CD4-positive, alpha-beta T cell (primary cell): ENCODE measurements around the gene ATP6V1G3. TPM values are rescaled to one million over a fixed set of nuclear protein-coding genes. Genes with fewer than 3 reads are reported as not detected.

ENCODE experiments used
- ATAC-seq: fragments of 200-7000 bp; cut with Tn5 transposase; one replicate; pipeline ENCODE4 v1.10.0; 2022; ENCODE audit warnings: mild to moderate bottlenecking; ENCODE audit not compliant: poor library complexity
- CTCF ChIA-PET: fragments of 350-600 bp; sonication (Branson Sonifier 250); formaldehyde crosslinking; loops from one replicate; lab custom pipeline; 2021; ENCODE audit warnings: antibody characterized with exemption, inconsistent platforms; lab: Charles Lee
- POLR2A ChIA-PET: fragments of 350-600 bp; sonication (Branson Sonifier 250); formaldehyde crosslinking; loops from one replicate; lab custom pipeline; 2021; ENCODE audit warnings: antibody characterized with exemption, inconsistent platforms; lab: Charles Lee
- DNase-seq, 14 experiments: peaks; one replicate each; pipeline ENCODE4 v3.0.0-alpha.2; 2013 to 2020; ENCODE audit warnings: mixed read lengths in 2 of 14
- H3K27ac ChIP-seq, 2 donors: one replicate each; pipeline versions ENCODE4 v1.5.1 to v1.7.0; 2013; ENCODE audit warnings: low read length in 2 of 2, low read depth in 1 of 2, mild to moderate bottlenecking in 1 of 2
- H3K27me3 ChIP-seq, 2 experiments: 1 replicate in 1 of 2; 2 replicates in 1 of 2; pipeline versions ENCODE4 v1.6.1 to v1.7.0; 2013; ENCODE audit warnings: low read length in 2 of 2, control low read depth in 1 of 2, mild to moderate bottlenecking in 1 of 2, moderate library complexity in 1 of 2; ENCODE audit not compliant: insufficient read depth in 2 of 2, control insufficient read depth in 1 of 2
- H3K36me3 ChIP-seq: one replicate; pipeline ENCODE4 v1.6.1; 2013; ENCODE audit warnings: low read length, control low read depth; ENCODE audit not compliant: insufficient read depth
- H3K4me1 ChIP-seq: one replicate; pipeline ENCODE4 v1.6.1; 2013; ENCODE audit warnings: low read length, control low read depth; ENCODE audit not compliant: insufficient read depth
- H3K4me3 ChIP-seq: one replicate; pipeline ENCODE4 v1.5.1; 2013; ENCODE audit warnings: mild to moderate bottlenecking, low read length, moderate library complexity
- H3K9me3 ChIP-seq, 2 experiments: 1 replicate in 1 of 2; 2 replicates in 1 of 2; pipeline versions ENCODE4 v1.6.1 to v1.7.0; 2013; ENCODE audit warnings: low read length in 2 of 2, mild to moderate bottlenecking in 2 of 2, control low read depth in 1 of 2, moderate library complexity in 1 of 2; ENCODE audit not compliant: control insufficient read depth in 1 of 2, insufficient read depth in 1 of 2
- H3K27ac Mint-ChIP-seq: one replicate; pipeline ENCODE4 v1.8.0; 2020; ENCODE audit warnings: mixed read lengths
- H3K27me3 Mint-ChIP-seq: one replicate; pipeline ENCODE4 v1.8.0; 2021; ENCODE audit warnings: mixed read lengths
- H3K36me3 Mint-ChIP-seq: one replicate; pipeline ENCODE4 v1.8.0; 2021; ENCODE audit warnings: low read depth, mixed read lengths
- H3K4me1 Mint-ChIP-seq: one replicate; pipeline ENCODE4 v1.8.0; 2021; ENCODE audit warnings: low read depth, mixed read lengths
- H3K4me3 Mint-ChIP-seq: one replicate; pipeline ENCODE4 v1.8.0; 2020; ENCODE audit warnings: mild to moderate bottlenecking, mixed read lengths
- H3K9me3 Mint-ChIP-seq: one replicate; pipeline ENCODE4 v1.8.0; 2020; ENCODE audit warnings: mixed read lengths
- intact Hi-C, 2 experiments: fragments of 100-400 bp; cut with DNase I in 1 of 2; cut with micrococcal nuclease in 1 of 2; formaldehyde crosslinking; loops; one replicate each; pipeline versions ENCODE4 v1.15.1 to v1.9.0; 2023 to 2025; cut with DNase I, micrococcal nuclease
- total RNA-seq, 174 experiments: library from RNA in 2 of 174; stranded (reverse) in 2 of 174; gene quantifications; one replicate each; pipeline ENCODE4 v1.2.3 and lab custom pipeline; 2021 to 2026
- TF ChIP-seq, protein P1 (sequence below): fragments of 200-600 bp; IDR thresholded peaks from one replicate; pipeline ENCODE4 v1.8.0; 2022; ENCODE audit warnings: antibody characterized with exemption, mild to moderate bottlenecking

The ATP6V1G3 gene
- total RNA-seq, 2 experiments from 2014 or later = not detected

DNA sequence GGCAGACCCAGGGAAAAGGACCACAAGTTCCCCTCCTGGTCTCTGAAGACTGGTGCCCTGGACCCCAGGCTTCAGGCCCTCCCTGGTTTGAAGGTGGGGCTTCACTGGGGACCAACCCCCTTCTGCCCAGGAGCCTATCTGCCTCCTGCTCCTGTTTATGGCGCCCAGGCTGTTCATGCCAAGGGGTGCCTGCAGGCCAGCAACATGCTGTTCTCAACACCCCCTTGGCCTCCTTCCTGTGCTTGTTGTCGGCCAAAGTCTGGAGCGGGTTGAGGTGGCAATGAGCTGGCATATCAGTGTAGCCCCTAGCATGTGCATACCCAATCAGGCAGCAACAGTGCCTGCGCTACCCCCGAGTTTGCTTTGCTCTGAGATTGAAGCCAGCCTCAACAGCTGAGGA, 46.3 kb downstream of the ATP6V1G3 start:
- Mint-ChIP-seq H3K27me3 (no peaks in the 10 kb centered on the region), H3K36me3 (no peaks in the 10 kb centered on the region), H3K9me3 (no peaks in the 10 kb centered on the region), H3K4me3 (no peak overlapping the region), H3K27ac (no peak overlapping the region), H3K4me1 (peaks cover 10% of the 10 kb centered on the region)
- H3K27ac ChIP-seq = no peak overlapping the region
- intact Hi-C loops = no loop called here
- H3K4me1 ChIP-seq = no peaks in the 10 kb centered on the region
- DNase-seq (no peak), ATAC-seq (no peak)
- ChIA-PET POLR2A (no interaction called here), CTCF (no interaction called here)
- H3K9me3 ChIP-seq = peaks cover 0 to 14% of the 10 kb centered on the region in 2 experiments
- H3K27me3 ChIP-seq = no peaks in the 10 kb centered on the region
- H3K36me3 ChIP-seq = no peaks in the 10 kb centered on the region
- H3K4me3 ChIP-seq = no peak overlapping the region
- TF ChIP-seq, protein P1, sequence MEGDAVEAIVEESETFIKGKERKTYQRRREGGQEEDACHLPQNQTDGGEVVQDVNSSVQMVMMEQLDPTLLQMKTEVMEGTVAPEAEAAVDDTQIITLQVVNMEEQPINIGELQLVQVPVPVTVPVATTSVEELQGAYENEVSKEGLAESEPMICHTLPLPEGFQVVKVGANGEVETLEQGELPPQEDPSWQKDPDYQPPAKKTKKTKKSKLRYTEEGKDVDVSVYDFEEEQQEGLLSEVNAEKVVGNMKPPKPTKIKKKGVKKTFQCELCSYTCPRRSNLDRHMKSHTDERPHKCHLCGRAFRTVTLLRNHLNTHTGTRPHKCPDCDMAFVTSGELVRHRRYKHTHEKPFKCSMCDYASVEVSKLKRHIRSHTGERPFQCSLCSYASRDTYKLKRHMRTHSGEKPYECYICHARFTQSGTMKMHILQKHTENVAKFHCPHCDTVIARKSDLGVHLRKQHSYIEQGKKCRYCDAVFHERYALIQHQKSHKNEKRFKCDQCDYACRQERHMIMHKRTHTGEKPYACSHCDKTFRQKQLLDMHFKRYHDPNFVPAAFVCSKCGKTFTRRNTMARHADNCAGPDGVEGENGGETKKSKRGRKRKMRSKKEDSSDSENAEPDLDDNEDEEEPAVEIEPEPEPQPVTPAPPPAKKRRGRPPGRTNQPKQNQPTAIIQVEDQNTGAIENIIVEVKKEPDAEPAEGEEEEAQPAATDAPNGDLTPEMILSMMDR = no peak

DNA sequence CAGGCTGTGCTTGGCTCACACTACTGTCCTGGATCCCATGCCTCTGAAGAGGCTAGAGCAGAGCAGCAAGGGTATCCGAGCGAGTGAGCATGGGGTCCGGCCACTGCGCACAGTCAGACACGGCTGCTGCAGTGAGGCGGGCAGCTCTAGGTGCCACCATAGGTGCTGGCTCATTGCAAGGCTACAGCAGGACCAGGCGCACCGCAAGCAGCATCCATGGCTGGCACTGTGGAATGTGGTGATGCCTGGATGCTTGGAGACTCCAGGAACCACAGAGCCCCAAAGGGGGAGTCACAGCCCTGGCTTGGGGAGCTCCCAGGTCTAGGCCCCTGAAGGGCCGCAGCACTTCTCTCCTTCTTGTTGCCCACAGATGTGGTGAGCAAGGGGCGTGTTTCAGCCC, 47.2 kb downstream of the ATP6V1G3 start:
- DNase-seq = no peak
- H3K9me3 Mint-ChIP-seq = no peaks in the 10 kb centered on the region
- intact Hi-C loops = no loop called here
- peaks cover 10% of the 10 kb centered on the region for H3K4me1 Mint-ChIP-seq
- Histone ChIP-seq H3K4me3 (no peak overlapping the region), H3K27me3 (no peaks in the 10 kb centered on the region), H3K36me3 (no peaks in the 10 kb centered on the region), H3K4me1 (no peaks in the 10 kb centered on the region), H3K9me3 (peaks cover 0 to 14% of the 10 kb centered on the region in 2 experiments), H3K27ac (no peak overlapping the region)
- no peaks in the 10 kb centered on the region for H3K36me3 Mint-ChIP-seq
- H3K4me3 Mint-ChIP-seq = no peak overlapping the region
- no peak for ATAC-seq
- H3K27me3 Mint-ChIP-seq = no peaks in the 10 kb centered on the region
- POLR2A ChIA-PET = no interaction called here
- H3K27ac Mint-ChIP-seq = no peak overlapping the region
- TF ChIP-seq, protein P1 = no peak
- CTCF ChIA-PET = no interaction called here

DNA sequence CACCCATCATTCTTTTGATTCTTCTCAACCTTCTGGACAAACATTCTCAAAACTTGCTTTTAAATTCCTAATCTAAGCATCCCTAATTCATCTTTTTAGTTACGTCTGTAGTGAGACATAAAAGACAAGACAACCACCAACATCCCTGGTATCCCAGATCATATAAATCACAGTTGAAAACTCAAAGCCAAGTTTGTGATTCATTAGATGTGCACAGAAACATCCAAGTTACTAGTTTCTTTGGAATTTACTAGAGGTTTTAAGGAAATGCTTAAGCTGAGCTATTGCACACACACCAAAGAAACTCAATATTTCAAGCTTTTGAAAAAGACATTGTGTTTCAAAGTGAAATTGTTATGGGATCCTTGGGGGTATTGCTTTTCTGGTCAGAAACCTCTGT, 47.6 kb downstream of the ATP6V1G3 start:
- H3K4me3 ChIP-seq = no peak overlapping the region
- intact Hi-C loops = no loop called here
- DNase-seq (no peak), ATAC-seq (no peak)
- H3K36me3 ChIP-seq = no peaks in the 10 kb centered on the region
- CTCF ChIA-PET = no interaction called here
- H3K27me3 Mint-ChIP-seq = no peaks in the 10 kb centered on the region
- H3K27ac ChIP-seq = no peak overlapping the region
- H3K9me3 ChIP-seq = peaks cover 0 to 14% of the 10 kb centered on the region in 2 experiments
- H3K9me3 Mint-ChIP-seq = no peaks in the 10 kb centered on the region
- no peak overlapping the region for H3K4me3 Mint-ChIP-seq
- TF ChIP-seq, protein P1 = no peak
- no peaks in the 10 kb centered on the region for H3K36me3 Mint-ChIP-seq
- POLR2A ChIA-PET = interaction anchor here (0.6 kb wide), 1 partner anchor 9 kb away, joined by 3 read pairs; no protein-coding TSS in a partner anchor
- no peak overlapping the region for H3K27ac Mint-ChIP-seq
- no peaks in the 10 kb centered on the region for H3K4me1 ChIP-seq
- peaks cover 10% of the 10 kb centered on the region for H3K4me1 Mint-ChIP-seq
- no peaks in the 10 kb centered on the region for H3K27me3 ChIP-seq
